ENCODE measurements around the gene MYOM1.

DNA sequence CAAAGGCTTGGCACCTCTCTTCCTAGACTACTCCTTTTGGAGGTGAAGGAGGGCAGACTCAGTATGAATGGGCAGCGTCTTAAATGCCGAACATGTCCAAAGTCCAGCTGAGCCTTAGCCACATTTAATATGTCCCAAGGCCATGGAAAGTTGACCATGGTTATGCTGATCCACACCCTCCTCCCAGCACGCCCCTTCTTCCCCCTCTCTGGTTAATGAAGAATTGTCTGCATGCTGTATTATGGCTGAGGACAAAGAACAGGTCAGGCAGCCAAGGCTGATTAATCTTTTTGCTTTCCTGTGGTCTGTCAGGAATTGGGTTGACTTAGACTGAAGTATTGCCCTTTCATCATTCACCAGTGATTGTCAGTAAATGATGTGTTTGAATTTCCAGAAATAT is 5.8 kb upstream of the MYOM1 start:
- TF ChIP-seq, protein P1, sequence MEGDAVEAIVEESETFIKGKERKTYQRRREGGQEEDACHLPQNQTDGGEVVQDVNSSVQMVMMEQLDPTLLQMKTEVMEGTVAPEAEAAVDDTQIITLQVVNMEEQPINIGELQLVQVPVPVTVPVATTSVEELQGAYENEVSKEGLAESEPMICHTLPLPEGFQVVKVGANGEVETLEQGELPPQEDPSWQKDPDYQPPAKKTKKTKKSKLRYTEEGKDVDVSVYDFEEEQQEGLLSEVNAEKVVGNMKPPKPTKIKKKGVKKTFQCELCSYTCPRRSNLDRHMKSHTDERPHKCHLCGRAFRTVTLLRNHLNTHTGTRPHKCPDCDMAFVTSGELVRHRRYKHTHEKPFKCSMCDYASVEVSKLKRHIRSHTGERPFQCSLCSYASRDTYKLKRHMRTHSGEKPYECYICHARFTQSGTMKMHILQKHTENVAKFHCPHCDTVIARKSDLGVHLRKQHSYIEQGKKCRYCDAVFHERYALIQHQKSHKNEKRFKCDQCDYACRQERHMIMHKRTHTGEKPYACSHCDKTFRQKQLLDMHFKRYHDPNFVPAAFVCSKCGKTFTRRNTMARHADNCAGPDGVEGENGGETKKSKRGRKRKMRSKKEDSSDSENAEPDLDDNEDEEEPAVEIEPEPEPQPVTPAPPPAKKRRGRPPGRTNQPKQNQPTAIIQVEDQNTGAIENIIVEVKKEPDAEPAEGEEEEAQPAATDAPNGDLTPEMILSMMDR (IDR thresholded peaks at IDR 0.05): no peak
- TF ChIP-seq POLR2A (IDR thresholded peaks at IDR 0.05): no peak

All from uterus (tissue), 2 donors.